Gastrocnemius medialis (tissue), 4 donors: ENCODE data around the gene UBE3B. TPM values are rescaled to one million over a fixed set of nuclear protein-coding genes. Genes with fewer than 3 reads are reported as not detected.

Experiments used
- ATAC-seq, 2 donors: fragments of 150-250 bp; one replicate each; pipeline ENCODE4 v1.9.1; 2016
- DNase-seq, 2 donors: peaks; one replicate each; pipeline ENCODE4 v3.0.0-alpha.2; 2019
- H3K27ac ChIP-seq, 4 donors: fragments of 200-600 bp; sonication (generic); 1 replicate in 1 of 4; 2 replicates in 3 of 4; pipeline ENCODE4 v1.5.1; 2016 to 2018; ENCODE audit warnings: mild to moderate bottlenecking in 2 of 4, moderate library complexity in 1 of 4
- H3K27me3 ChIP-seq, 3 donors: fragments of 200-600 bp; sonication (generic) in 2 of 3; 1 replicate in 1 of 3; 2 replicates in 2 of 3; pipeline versions ENCODE4 v1.5.1 to v1.6.0; 2016 to 2019; ENCODE audit warnings: mild to moderate bottlenecking in 1 of 3, moderate library complexity in 1 of 3
- H3K36me3 ChIP-seq, 2 donors: fragments of 200-600 bp; sonication (generic) in 1 of 2; one replicate each; pipeline ENCODE4 v1.5.1; 2017 to 2018
- H3K4me1 ChIP-seq, 2 donors: fragments of 200-600 bp; sonication (generic) in 1 of 2; one replicate each; pipeline ENCODE4 v1.5.1; 2016 to 2017; ENCODE audit warnings: mild to moderate bottlenecking in 2 of 2
- H3K4me3 ChIP-seq, 4 donors: fragments of 200-600 bp; sonication (generic) in 3 of 4; 1 replicate in 1 of 4; 2 replicates in 3 of 4; pipeline ENCODE4 v1.5.1; 2016 to 2019; ENCODE audit warnings: mild to moderate bottlenecking in 2 of 4
- H3K9me3 ChIP-seq, 3 donors: fragments of 200-600 bp; sonication (generic) in 2 of 3; 1 replicate in 1 of 3; 2 replicates in 2 of 3; pipeline ENCODE4 v1.5.1; 2016 to 2019
- POLR2A ChIP-seq, 2 donors: fragments of 450-650 bp; IDR thresholded peaks; one replicate each; pipeline ENCODE4 v1.6.1; 2017; ENCODE audit warnings: antibody characterized with exemption in 2 of 2, mild to moderate bottlenecking in 2 of 2, moderate library complexity in 2 of 2
- in situ Hi-C, 4 donors: fragments of 200-750 bp; cut with MboI; loops; one replicate each; pipeline versions ENCODE4 v1.15.0 to v1.8.0; 2017; ENCODE audit warnings: low sequenced_read_pairs in 4 of 4
- intact Hi-C: fragments of 100-400 bp; cut with DNase I; formaldehyde crosslinking; loops from one replicate; pipeline ENCODE4 v1.15.1; 2023; ENCODE audit warnings: low total_unique reads
- total RNA-seq, 4 donors: library from RNA; depleted of rRNA; stranded (reverse); fragments of >200 nt; gene quantifications; one replicate each; pipeline versions ENCODE4 v1.1.0 to v1.2.3, GENCODE V29; 2016
- TF ChIP-seq, protein P1 (sequence below), 5 experiments: fragments of 450-650 bp in 3 of 5; fragments of 200-600 bp in 2 of 5; sonication (generic) in 2 of 5; IDR thresholded peaks in 4 of 5; conservative IDR thresholded peaks in 1 of 5; 1 replicate in 4 of 5; 2 replicates in 1 of 5; pipeline ENCODE4 v1.5.1; 2016 to 2019; ENCODE audit warnings: antibody characterized with exemption in 5 of 5, mild to moderate bottlenecking in 3 of 5, moderate library complexity in 3 of 5

UBE3B gene
- total RNA-seq, 4 donors from 2014 or later: 44.8 to 58.2 (median 55.9) TPM

DNA sequence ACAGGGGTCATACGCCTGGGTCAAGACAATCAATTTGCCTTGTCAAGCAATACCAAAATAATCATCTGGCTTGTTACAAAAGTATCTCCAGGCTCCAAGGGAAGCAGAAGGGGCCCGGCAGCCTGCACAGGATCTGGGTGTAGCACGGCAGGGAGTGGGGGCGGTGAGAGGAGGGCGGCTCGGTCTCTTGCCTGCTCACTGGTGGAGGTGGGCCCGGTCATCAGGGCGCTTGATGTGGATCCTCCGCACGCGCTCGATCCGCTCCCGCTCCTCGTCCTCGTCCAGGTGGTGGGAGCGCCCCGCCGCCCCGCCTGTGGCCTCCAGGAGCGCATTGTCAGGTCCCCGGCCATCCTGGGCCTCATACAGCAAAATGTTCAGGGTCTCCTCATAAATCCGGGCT is 26.0 kb upstream of the UBE3B start:
- H3K27ac ChIP-seq: no peak overlapping the region
- intact Hi-C loops: no loop called here
- no peaks in the 10 kb centered on the region for H3K4me1 ChIP-seq
- no peaks in the 10 kb centered on the region for H3K27me3 ChIP-seq
- no peak for ATAC-seq
- DNase-seq: no peak
- H3K9me3 ChIP-seq: no peaks in the 10 kb centered on the region
- H3K4me3 ChIP-seq: no peak overlapping the region
- in situ Hi-C loops: no loop called here
- peaks cover 0 to 58% of the 10 kb centered on the region in 2 donors for H3K36me3 ChIP-seq
- TF ChIP-seq POLR2A (IDR thresholded peaks at IDR 0.05): no peak
- TF ChIP-seq, protein P1, sequence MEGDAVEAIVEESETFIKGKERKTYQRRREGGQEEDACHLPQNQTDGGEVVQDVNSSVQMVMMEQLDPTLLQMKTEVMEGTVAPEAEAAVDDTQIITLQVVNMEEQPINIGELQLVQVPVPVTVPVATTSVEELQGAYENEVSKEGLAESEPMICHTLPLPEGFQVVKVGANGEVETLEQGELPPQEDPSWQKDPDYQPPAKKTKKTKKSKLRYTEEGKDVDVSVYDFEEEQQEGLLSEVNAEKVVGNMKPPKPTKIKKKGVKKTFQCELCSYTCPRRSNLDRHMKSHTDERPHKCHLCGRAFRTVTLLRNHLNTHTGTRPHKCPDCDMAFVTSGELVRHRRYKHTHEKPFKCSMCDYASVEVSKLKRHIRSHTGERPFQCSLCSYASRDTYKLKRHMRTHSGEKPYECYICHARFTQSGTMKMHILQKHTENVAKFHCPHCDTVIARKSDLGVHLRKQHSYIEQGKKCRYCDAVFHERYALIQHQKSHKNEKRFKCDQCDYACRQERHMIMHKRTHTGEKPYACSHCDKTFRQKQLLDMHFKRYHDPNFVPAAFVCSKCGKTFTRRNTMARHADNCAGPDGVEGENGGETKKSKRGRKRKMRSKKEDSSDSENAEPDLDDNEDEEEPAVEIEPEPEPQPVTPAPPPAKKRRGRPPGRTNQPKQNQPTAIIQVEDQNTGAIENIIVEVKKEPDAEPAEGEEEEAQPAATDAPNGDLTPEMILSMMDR (IDR thresholded peaks at IDR 0.05 in 4 of 5, conservative IDR thresholded peaks at IDR 0.05 in 1 of 5): no peak

DNA sequence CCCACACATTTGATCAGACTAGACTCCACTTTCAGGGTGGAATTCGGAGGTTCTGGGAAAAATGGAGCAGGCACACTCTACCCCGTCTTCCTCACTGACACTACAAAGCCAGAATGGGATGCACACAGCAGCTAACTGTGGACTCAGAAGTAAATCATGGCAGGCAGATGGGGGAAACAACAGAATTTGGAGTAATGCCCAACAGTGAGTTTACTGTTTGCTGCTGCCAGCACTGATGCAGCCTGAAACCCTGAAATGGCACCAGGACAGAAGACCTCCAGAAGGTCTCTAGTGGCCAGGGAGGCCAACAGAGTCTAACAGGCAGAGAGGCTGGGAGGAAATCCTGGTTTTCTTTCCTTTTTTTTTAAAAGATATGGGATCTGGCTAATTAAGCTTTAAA is 24.9 kb upstream of the UBE3B start:
- intact Hi-C loops: no loop called here
- TF ChIP-seq, protein P1 (IDR thresholded peaks at IDR 0.05 in 4 of 5, conservative IDR thresholded peaks at IDR 0.05 in 1 of 5): no peak
- TF ChIP-seq POLR2A (IDR thresholded peaks at IDR 0.05): no peak
- no peak overlapping the region for H3K4me3 ChIP-seq
- ATAC-seq (no peak), DNase-seq (no peak)
- H3K9me3 ChIP-seq: no peaks in the 10 kb centered on the region
- no peaks in the 10 kb centered on the region for H3K27me3 ChIP-seq
- no peak overlapping the region for H3K27ac ChIP-seq
- no peaks in the 10 kb centered on the region for H3K4me1 ChIP-seq
- peaks cover 0 to 69% of the 10 kb centered on the region in 2 donors for H3K36me3 ChIP-seq
- in situ Hi-C loops: no loop called here

DNA sequence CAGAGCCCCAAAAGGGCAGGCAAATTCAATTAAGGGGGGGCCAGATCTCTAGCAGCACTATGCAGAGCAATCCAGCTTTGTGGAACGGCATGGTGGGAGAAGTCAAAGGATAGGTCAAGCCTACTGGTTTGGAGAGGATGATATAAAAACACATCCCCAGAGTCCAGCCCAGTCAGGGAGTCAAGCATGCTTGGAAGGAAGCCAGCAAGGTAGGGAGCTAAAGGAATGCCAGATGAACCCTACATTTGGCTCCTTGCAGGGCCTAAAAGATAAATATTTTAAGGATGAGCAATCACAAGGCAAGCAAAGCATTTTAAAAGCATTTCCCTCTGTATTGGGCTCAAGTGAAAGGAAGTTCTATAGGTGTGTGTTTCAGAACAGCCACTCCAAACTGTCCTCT is 21.7 kb upstream of the UBE3B start:
- DNase-seq (no peak), ATAC-seq (no peak)
- no peak overlapping the region for H3K4me3 ChIP-seq
- peaks cover 10% of the 10 kb centered on the region in 2 donors for H3K4me1 ChIP-seq
- no peaks in the 10 kb centered on the region for H3K9me3 ChIP-seq
- intact Hi-C loops: no loop called here
- peaks cover 0 to 86% of the 10 kb centered on the region in 2 donors for H3K36me3 ChIP-seq
- H3K27me3 ChIP-seq: no peaks in the 10 kb centered on the region
- no peak for TF ChIP-seq POLR2A (IDR thresholded peaks at IDR 0.05)
- TF ChIP-seq, protein P1 (IDR thresholded peaks at IDR 0.05 in 4 of 5, conservative IDR thresholded peaks at IDR 0.05 in 1 of 5): no peak
- H3K27ac ChIP-seq: no peak overlapping the region
- in situ Hi-C loops: no loop called here

DNA sequence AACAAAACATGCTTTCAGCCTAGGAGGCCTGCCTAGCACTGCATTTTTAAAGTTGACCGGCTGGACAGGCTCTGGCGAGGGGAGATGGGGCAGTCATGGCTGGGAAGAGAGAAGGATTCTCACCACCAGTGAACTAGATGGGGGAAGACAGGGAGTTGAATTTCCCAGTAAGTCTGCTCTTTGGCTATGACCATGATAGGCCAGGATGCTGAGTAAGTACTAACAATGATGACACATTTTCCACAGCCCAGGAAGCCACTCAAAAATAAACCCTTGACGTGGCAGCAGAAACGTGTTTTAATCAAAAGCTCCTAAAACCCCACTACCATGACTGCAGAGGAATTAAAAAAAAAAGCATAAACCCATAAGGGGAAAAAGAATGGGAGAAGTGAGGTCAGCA is 19.3 kb upstream of the UBE3B start:
- H3K36me3 ChIP-seq: peaks cover 0 to 63% of the 10 kb centered on the region in 2 donors
- ATAC-seq (no peak), DNase-seq (no peak)
- intact Hi-C loops: no loop called here
- H3K9me3 ChIP-seq: no peaks in the 10 kb centered on the region
- no peaks in the 10 kb centered on the region for H3K27me3 ChIP-seq
- peak overlapping the region in 2 of 4 donors; percentile 34 to 53 for H3K27ac ChIP-seq
- TF ChIP-seq, protein P1 (IDR thresholded peaks at IDR 0.05 in 4 of 5, conservative IDR thresholded peaks at IDR 0.05 in 1 of 5): no peak
- TF ChIP-seq POLR2A (IDR thresholded peaks at IDR 0.05): no peak
- no peak overlapping the region for H3K4me3 ChIP-seq
- in situ Hi-C loops: no loop called here
- H3K4me1 ChIP-seq: peaks cover 34% of the 10 kb centered on the region in 2 donors

DNA sequence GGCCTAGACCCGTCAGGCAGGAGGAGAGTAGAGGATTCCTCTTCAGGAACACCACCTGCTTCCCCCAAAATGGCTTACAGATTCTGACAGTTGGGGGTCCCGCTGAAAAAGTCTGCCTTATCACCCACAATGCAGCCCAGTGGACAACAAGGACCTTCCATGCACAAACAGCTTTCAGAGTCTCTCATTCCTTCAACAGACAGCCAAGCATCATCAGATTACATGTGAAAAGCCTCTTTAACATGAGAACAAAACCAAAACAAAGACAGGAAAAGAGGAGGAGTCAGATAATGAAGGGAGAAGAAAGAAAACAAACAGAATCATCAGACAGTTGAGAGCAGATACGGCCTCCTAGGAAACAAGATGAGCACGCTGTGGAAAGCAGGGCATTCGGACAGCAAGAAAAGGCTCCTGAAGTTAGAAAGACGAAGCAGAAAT is 18.6 kb upstream of the UBE3B start:
- Histone ChIP-seq H3K4me3 (no peak overlapping the region), H3K4me1 (peaks cover 41% of the 10 kb centered on the region in 2 donors), H3K36me3 (peaks cover 0 to 56% of the 10 kb centered on the region in 2 donors), H3K27ac (peak overlapping the region; percentile 34 to 53 (median 39)), H3K27me3 (no peaks in the 10 kb centered on the region), H3K9me3 (no peaks in the 10 kb centered on the region)
- DNase-seq (no peak), ATAC-seq (no peak)
- TF ChIP-seq POLR2A (IDR thresholded peaks at IDR 0.05): no peak
- TF ChIP-seq, protein P1 (IDR thresholded peaks at IDR 0.05 in 4 of 5, conservative IDR thresholded peaks at IDR 0.05 in 1 of 5): no peak
- in situ Hi-C loops (no loop called here), intact Hi-C loops (no loop called here)
